ENCODE results near the gene TBC1D22A.

The TBC1D22A gene

GRCh38 chr22:46753360-46753759 lies 9.1 kb upstream of the TBC1D22A start:
- no peak for DNase-seq (ENCODE audit: low read depth)

DNA sequence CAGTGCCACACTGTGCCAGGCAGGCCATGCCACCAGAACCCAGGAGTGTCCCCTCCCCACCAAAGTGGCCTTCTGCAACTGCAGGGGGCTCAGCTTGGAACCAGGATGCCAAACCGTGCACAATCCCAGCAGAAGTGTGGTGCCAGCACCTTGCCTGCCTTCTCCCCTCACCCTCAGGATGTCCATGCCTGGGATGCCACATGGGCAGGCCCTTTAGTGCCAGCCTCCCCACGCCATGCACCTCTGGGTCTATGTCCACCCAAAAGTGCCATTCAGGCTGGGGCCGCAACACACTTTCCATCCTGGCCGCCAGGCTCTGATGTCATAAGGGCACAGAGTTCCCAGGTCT lies 8.7 kb upstream of the TBC1D22A start:
- no peak for DNase-seq (ENCODE audit: low read depth)

DNA sequence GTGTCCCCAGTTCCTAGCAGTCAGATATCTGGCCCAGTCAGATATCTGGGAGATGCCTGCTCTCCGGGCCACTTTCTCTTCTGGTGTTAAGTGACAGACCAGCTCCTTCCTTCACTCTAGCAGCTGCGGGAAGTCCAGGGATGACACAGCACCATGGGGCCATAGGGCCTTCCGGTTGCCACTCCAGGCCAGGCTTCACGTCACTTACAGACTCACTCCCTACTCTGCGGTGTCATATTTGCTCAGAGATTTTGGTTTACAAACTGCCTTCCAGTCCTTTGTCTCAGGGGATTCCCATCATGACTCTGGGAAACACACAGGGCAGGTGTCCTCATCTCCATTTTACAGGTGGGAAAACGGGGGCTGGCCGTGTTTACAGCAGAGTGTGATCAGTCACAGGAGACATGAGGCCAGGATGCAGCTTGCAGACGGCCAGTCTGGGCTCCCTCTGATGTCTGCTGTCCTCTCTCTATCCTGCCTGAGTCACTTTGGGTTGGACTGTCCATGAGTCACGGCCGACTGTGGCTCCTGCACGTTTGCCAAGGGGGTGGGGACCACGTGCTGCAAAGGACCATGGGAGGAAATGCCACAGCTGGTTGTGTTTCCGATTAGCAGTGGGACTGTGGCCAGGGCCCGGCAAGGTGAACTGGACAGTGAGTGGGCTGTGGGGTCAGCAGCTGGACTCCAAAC lies 8.2 kb upstream of the TBC1D22A start:
- DNase-seq (ENCODE audit: low read depth) = peak; percentile 25

- no peak for DNase-seq (ENCODE audit: low read depth)
These were observed 7.6 kb upstream of the TBC1D22A start for GRCh38 chr22:46754826-46755225.

GRCh38 chr22:46755525-46755924 lies 6.9 kb upstream of the TBC1D22A start:
- DNase-seq (ENCODE audit: low read depth) = no peak

DNA sequence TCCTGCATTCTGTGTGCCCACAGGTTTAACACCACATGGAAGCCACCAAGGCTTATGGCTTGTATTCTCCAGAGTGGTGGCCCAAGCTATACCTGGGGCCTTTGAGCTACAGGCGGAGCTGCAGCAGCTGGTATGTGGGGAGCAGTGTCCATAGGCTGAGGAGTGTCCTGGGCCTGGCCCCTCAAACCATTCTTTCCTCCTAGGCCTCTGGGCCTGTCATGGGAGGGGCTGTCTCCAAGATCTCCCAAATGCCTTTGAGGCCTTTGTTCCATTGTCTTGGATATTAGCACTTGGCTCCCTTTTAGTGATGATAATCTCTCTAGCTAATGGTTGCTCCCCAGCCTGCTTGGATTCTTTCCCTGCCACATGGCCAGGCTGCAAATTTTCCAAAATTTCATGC lies 6.4 kb upstream of the TBC1D22A start:
- no peak for DNase-seq (ENCODE audit: low read depth)

- DNase-seq (ENCODE audit: low read depth) = no peak
These were observed 5.3 kb upstream of the TBC1D22A start for GRCh38 chr22:46757104-46757503.

GRCh38 chr22:46758121-46758520 lies 4.3 kb upstream of the TBC1D22A start:
- DNase-seq (ENCODE audit: low read depth) = no peak

DNA sequence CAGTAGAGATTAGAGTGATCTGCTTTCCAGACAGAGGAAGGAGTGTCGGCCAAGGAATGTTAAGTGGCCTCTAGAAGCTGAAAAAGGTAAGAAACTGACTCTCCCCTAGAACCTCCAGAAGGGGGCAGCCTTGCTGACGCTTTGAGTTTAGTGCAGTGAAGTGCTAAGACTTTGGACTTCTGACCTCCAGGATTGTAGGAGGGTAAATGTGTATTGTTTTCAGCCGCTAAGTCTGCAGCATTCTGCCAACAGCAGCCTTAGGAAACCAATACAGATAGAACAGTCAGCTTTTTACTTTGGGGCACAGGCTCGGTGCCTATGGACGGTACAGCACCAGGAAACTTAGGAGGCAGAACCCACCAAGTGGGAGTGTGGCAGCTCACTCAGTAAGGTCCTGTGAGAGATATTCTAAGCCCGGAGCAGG lies 3.6 kb upstream of the TBC1D22A start:
- DNase-seq (ENCODE audit: low read depth) = peak; percentile 38

DNA sequence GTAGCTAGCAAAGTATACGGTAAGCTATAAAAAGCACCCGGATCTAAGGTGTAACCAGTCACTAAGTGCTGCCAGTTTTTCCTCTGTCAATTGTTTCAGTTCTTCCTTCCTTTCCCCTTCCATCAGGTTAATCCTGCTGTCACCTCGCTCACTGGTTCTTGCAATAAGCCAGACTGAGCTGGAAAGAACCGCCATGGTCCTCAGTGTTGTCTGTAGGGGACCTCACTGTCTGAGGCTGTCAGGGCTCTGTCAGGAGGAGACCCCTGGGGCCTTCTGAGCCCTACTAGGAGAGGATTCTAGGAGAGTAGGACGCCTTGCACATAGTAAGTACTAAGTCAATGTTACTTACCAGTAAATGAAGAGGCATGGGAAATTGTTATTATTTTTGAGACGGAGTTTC lies 1.4 kb upstream of the TBC1D22A start:
- no peak for DNase-seq (ENCODE audit: low read depth)

- DNase-seq (ENCODE audit: low read depth) = no peak
These were observed 762 bp upstream of the TBC1D22A start for GRCh38 chr22:46761539-46762237.

- no peak for DNase-seq (ENCODE audit: low read depth)
These were observed 728 bp downstream of the TBC1D22A start for GRCh38 chr22:46763051-46763705.

- DNase-seq (ENCODE audit: low read depth) = no peak
These were observed 1.8 kb downstream of the TBC1D22A start for GRCh38 chr22:46764140-46764680.

GRCh38 chr22:46764779-46765485 lies 2.5 kb downstream of the TBC1D22A start:
- DNase-seq (ENCODE audit: low read depth) = no peak

DNA sequence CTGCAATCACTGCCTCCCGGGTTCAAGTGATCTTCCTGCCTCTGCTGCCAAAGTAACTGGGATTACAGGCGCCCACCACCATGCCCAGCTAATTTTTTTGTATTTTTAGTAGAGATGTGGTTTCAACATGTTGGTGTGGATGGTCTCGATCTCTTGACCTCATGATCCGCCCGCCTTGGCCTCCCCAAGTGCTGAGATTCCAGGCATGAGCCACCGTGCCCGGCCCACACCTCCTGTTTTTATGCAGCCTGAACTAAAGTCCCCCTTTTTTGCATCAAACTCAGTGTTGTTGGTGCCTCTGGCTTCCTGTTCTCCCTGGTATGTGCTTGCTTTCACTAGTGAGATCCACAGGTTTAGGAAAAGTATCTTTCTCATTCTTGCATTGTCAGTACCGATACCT lies 4.2 kb downstream of the TBC1D22A start:
- no peak for DNase-seq (ENCODE audit: low read depth)

DNA sequence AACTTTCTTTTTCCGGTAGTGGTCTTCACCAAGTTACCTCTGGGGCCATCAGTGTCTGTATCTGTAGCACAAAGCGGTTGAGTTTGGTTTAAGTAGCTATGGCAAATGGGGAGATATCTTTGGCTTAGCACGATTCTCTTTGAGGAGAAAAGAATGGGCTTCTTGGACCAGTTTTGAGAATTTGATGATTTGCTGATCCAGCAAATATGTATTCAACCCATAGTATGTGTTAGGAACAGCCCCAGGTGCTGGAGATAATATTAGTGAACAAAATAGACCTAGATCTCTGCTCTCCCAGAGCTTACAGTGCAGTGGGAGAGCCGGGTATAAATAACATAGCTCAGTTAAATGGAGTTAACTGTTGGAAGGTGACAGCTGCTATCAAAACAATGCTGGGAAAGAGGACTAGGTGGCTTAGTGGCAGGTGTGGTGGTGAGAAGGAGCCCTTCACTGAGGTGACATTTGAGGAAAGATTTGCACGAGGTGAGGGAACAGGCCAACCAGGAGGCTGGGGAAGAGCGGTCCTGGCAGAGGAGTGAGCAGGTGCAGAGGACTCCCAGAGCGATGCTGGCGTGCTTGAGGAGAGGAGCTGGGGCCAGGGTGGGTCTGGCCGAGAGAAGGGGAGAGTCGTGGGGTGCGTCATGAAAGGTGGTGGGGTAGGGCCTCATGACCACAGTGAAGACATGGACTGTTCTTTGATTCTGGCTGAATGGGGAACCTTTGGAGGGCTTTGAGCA lies 5.0 kb downstream of the TBC1D22A start:
- DNase-seq (ENCODE audit: low read depth) = no peak

DNA sequence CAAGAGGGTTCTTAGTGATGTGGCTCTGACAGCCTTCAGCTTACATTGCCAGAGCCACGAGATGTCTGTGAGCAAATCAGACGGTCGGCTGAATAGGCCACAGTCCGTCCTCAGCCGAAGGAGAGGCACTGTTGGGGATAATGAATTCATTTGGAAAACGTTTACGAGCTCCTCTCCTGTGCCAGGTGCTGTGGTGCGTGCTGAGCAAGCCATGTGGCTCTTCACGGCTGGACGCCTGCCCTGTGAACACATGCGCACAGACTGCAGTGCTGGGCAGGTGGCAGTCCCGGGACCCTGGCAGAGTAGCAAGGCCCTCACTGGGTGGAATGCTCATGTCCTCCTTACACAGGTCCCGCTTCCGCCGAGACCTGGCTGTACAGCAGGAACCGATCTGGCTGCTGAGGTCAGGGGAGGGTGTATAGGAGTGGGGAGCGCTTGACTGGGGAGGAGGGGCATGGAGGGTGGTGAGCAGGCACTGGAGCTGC lies 6.8 kb downstream of the TBC1D22A start:
- DNase-seq (ENCODE audit: low read depth) = no peak

GRCh38 chr22:46769706-46770105 lies 7.3 kb downstream of the TBC1D22A start:
- no peak for DNase-seq (ENCODE audit: low read depth)

DNA sequence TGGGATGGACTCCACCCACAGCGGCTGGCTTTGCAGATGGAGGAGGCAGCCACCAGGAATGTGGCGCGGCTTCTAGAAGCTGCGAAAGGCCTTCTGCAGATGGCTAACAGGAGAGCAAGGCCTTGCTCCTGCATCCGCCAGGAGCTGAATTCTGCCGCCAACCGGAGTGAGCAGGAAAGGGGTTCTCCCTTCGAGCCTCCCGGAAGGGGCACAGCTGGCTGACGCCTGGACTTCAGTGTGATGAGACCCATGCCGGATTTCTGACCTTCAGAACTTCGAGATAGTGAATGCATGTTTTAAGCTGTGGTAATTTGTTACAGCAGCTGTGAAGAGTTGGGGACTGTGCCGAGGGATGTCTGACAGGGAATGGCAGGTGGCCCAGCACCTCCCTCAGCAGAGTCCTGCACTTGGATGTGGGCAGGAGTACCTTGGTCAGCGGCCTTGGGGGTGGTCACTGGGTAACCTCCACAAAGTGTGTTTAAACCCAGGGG lies 7.7 kb downstream of the TBC1D22A start:
- no peak for DNase-seq (ENCODE audit: low read depth)

DNA sequence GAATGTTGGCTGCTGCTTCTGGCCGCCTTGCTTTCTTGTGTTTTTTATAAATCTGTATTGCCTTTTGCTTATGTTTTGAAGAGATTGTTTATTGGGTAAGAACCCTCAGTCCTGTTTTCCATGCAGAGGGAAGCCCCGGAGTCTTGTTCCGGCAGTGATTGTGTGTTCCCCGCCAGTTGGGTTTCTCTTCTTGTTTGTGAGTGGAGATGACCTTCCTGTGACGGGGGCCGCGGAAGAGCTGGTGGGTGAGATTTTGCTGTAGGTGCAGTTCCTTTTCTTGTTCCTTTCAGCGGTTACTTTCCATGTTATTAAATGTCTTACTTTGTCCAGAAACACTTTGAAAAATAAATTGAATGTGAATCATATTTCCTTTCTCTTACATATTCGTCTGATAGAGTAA lies 8.3 kb downstream of the TBC1D22A start:
- no peak for DNase-seq (ENCODE audit: low read depth)

GRCh38 chr22:46773076-46773475 lies 10.6 kb downstream of the TBC1D22A start:
- no peak for DNase-seq (ENCODE audit: low read depth)

Measured in activated T-cell treated with anti-CD3 and anti-CD28 coated beads for 1 hour (primary cell).